ENCODE results near the gene MRPS12. TPM values are rescaled to one million over a fixed set of nuclear protein-coding genes. Genes with fewer than 3 reads are reported as not detected.
A peak's percentile ranks its signal among the peaks of the same experiment; 100 is the strongest.

Gene MRPS12
- total and polyA plus RNA-seq, 9 of the 15 experiments (the other 6 are each of a cell fraction or from before 2014, with no cell fraction given): 8.1 to 174 (median 52.0) TPM

GRCh38 chr19:38899447-38900201 is 31.1 kb upstream of the MRPS12 start, which contains the start of the genes NFKBIB and SIRT2 (continued):
- peak; percentile 36 for TF ChIP-seq CTCFL (IDR thresholded peaks at IDR 0.05; ENCODE audit: borderline replicate concordance, insufficient read depth, low read depth, low read length, poor library complexity, severe bottlenecking)
- TF ChIP-seq FOXJ2 (tag; IDR thresholded peaks at IDR 0.05): peak; percentile 87
- TF ChIP-seq ETS1 (conservative IDR thresholded peaks at IDR 0.05; ENCODE audit: control insufficient read depth, low read depth, low read length): peak; percentile 100
- TF ChIP-seq BRD4 (IDR thresholded peaks at IDR 0.05): no peak
- TF ChIP-seq NFXL1 (CRISPR knock-in tag; IDR thresholded peaks at IDR 0.05): no peak
- peak; percentile 94 to 97 for TF ChIP-seq MNT (conservative IDR thresholded peaks at IDR 0.05)
- no peak; the same call in 1 of the 2 replicates for TF ChIP-seq LCOR (CRISPR knock-in tag; IDR thresholded peaks at IDR 0.05)
- TF ChIP-seq DACH1 (IDR thresholded peaks at IDR 0.05; ENCODE audit: partially characterized antibody): no peak
- TF ChIP-seq ELF1 (tag; IDR thresholded peaks at IDR 0.05): peak; percentile 96
- peak; percentile 96 for TF ChIP-seq E2F8 (IDR thresholded peaks at IDR 0.05; ENCODE audit: low read depth, partially characterized antibody)
- TF ChIP-seq RBM15 (IDR thresholded peaks at IDR 0.05; ENCODE audit: insufficient read depth, low read length): no peak
- TF ChIP-seq ZFP1 (CRISPR knock-in tag; IDR thresholded peaks at IDR 0.05): no peak
- peak; percentile 46; the same call in 1 of the 2 replicates for TF ChIP-seq ETV5 (CRISPR knock-in tag; IDR thresholded peaks at IDR 0.05; ENCODE audit: low read depth)
- no peak for TF ChIP-seq ZNF146 (CRISPR knock-in tag; IDR thresholded peaks at IDR 0.05; ENCODE audit: unreplicated experiment)
- TF ChIP-seq ZBTB17 (CRISPR knock-in tag; IDR thresholded peaks at IDR 0.05): no peak
- no peak for TF ChIP-seq ZNF232 (CRISPR knock-in tag; IDR thresholded peaks at IDR 0.05)
- TF ChIP-seq FOXO4 (CRISPR knock-in tag; IDR thresholded peaks at IDR 0.05): no peak
- peak; percentile 32; the same call in 1 of the 2 replicates for TF ChIP-seq SPI1 (IDR thresholded peaks at IDR 0.05; ENCODE audit: borderline replicate concordance, low read depth, low read length)
